Measurements from ENCODE around the gene LARP4B.

GRCh38 chr10:851901-852300 lies 79.6 kb downstream of the LARP4B start:
- TF ChIP-seq CTCF (conservative IDR thresholded peaks at IDR 0.05; ENCODE audit: low read length): no peak
- TF ChIP-seq EZH2phosphoT487 (IDR thresholded peaks at IDR 0.05; ENCODE audit: borderline replicate concordance, low read depth, low read length): no peak

Measured in OCI-LY7 (cell line).